GM18907 (cell line): ENCODE results near the gene SLC22A8.
"Not testable (repeated sequence)": the region's sequence is repeated elsewhere in the genome, so short reads cannot be mapped to it uniquely, and the experiment has no call there.

Experiments
- ATAC-seq: cut with Tn5 transposase; IDR thresholded peaks from one replicate; pipeline ENCODE4 v1.9.1; 2021; ENCODE audit warnings: mild to moderate bottlenecking, moderate library complexity; ENCODE audit not compliant: unreplicated experiment

Gene SLC22A8

GRCh38 chr11:62988276-62988675, 27.4 kb downstream of the SLC22A8 start:
- no peak for ATAC-seq

GRCh38 chr11:62985041-62985750, 30.4 kb downstream of the SLC22A8 start:
- no peak for ATAC-seq

GRCh38 chr11:62984451-62984991, 31.1 kb downstream of the SLC22A8 start, which contains the start of gene SLC22A6:
SLC22A6 (minus strand) TSS chr11:62984967; CDS start chr11:62984690, 277 bp downstream.
- no peak for ATAC-seq

GRCh38 chr11:62983536-62984199, 32.0 kb downstream of the SLC22A8 start:
- no peak for ATAC-seq

- no peak for ATAC-seq
Observed at GRCh38 chr11:62981743-62982142, 33.9 kb downstream of the SLC22A8 start.

GRCh38 chr11:62980133-62980760, 35.4 kb downstream of the SLC22A8 start:
- no peak for ATAC-seq

GRCh38 chr11:62976109-62976508, 39.5 kb downstream of the SLC22A8 start:
- ATAC-seq = no peak

- ATAC-seq = no peak
Observed at GRCh38 chr11:62974848-62975522, 40.7 kb downstream of the SLC22A8 start.

GRCh38 chr11:62965574-62965973, 50.1 kb downstream of the SLC22A8 start:
- ATAC-seq = no peak

- no peak for ATAC-seq
Observed at GRCh38 chr11:62962391-62962790, 53.2 kb downstream of the SLC22A8 start.

GRCh38 chr11:62961017-62961570, 54.5 kb downstream of the SLC22A8 start:
- ATAC-seq = no peak

GRCh38 chr11:62959422-62959980, 56.1 kb downstream of the SLC22A8 start:
- ATAC-seq = no peak

- ATAC-seq = no peak
Observed at GRCh38 chr11:62958547-62959421, 56.9 kb downstream of the SLC22A8 start.

- no peak for ATAC-seq
Observed at GRCh38 chr11:62957147-62957546, 58.5 kb downstream of the SLC22A8 start.

- no peak for ATAC-seq
Observed at GRCh38 chr11:62954478-62954877, 61.2 kb downstream of the SLC22A8 start.

GRCh38 chr11:62953811-62954210, 61.8 kb downstream of the SLC22A8 start:
- no peak for ATAC-seq

GRCh38 chr11:62948765-62949320, 66.8 kb downstream of the SLC22A8 start:
- ATAC-seq = no peak

GRCh38 chr11:62945538-62945937, 70.1 kb downstream of the SLC22A8 start:
- not testable (repeated sequence) for ATAC-seq
